ENCODE data around the gene ACTC1.
"Not testable (repeated sequence)": the region's sequence is repeated elsewhere in the genome, so short reads cannot be mapped to it uniquely, and the experiment has no call there.

Gene ACTC1

GRCh38 chr15:34795267-34796081 is at the start of gene ACTC1:
TSS of gene ACTC1 (minus strand) at chr15:34795549. CDS start at chr15:34794808, 741 bp downstream.
- DNase-seq, result no peak

DNA sequence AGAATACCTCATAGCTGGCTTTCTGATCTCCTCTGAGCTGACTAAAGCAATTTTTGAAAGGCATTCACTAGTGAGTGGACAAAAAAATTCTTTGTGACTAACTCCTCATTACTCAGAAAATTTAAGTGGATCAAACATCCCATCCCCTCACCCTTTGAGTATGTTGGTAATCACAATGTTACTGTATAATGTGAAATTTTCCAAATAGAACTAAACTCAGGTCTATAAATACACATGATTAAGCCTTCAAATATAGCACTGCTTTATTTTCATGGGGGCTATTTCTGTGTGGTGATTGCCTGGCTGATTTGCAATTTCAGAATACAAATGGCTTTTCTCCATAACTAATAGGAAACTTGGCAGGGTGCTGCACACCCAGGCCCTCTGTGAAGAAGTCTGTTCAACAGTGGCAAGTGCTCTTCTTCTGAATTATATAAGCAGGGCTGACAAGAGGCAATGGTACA is 45.9 kb upstream of the ACTC1 start:
- DNase-seq, result no peak

GRCh38 chr15:34838282-34838681 is 42.9 kb upstream of the ACTC1 start:
- no peak for DNase-seq

DNA sequence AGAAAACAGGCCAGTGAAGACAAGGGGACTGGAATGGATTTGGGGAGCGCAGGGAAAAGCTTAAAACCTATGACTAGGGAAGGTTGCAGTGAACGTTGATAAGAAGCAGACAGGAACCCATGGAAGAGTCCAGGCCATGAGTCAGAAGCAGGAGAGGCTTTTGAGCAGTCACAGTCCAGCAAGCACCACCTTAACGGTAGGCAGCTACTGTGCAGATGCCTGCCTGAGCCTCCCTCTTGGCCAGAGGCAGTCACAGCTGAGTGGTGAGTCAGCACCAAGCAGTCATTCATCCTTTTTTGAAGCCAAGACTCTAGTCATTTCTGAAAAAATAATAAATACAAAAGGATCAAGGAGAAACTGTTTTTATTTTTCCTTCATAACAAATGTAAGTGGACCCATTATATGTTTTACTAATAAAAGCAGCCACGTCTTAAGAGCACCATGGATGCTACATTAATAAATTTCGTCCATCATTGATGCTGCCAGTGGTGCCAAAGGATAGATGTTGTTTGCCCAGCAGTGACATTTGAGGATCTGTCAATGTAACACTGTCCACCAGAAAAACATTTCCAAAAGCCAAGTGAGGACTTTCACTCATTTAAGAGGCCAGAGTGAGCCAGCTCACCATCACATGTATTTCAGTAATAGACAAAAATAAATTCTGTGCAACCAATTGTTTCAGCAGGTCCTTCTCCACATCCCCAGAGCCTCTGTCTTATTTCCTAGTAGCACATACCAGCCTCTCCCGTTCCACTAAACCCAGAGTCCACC is 42.1 kb upstream of the ACTC1 start:
- no peak for DNase-seq

DNA sequence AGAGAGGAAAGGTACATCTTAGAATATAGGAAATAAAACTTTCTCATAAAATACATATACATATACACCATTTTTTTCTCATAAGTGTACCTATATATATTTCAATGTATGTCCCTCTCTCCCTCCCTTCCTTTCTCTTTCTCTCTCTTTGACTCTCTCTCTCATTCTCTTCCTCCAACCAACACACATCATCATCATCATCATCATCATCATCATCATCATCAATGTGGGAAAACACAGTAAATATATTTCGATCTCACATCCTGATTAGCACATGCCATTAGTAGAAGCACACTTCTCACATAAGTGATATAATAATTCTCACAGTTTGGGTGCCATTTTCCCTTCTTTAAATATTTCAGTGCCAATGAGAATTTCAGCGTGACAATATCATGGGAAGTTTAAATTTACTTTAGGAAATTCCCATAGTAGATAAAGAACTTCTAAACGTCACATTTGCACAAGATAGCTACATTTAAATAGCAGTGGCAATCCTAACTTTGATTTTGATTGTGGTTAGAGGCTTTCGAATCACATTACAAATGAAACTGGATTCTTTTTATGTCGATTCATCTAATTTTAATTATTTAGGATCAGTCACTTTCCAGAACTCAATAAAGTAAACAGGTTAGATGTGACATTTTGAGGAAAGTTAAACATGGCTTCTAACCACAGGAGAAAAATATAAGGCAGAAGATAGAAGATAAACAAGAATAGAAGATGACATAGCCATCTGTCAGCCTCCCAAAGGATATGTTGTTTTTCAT is 33.0 kb upstream of the ACTC1 start:
- no peak for DNase-seq

- no peak for DNase-seq
Measured at GRCh38 chr15:34821831-34822230, 26.5 kb upstream of the ACTC1 start.

DNA sequence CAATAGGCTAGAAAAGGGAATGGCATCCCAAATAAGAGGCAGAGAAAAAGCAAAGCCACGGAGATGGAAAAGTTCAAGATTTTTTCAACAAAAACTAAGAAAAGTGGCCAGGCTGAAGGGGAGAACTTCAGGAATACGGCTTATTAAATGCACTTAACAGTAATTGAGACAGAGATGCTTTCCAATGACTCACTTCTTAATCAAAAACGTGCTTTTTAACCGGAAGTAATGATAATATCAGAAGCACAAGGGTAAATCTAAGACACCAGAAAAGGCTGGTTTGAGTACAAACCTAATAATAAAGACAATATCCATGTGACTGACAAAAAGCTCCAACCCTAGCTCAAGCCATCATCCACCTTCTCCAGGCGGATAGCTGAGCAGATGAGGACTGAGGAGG is 24.8 kb upstream of the ACTC1 start:
- no peak for DNase-seq

DNA sequence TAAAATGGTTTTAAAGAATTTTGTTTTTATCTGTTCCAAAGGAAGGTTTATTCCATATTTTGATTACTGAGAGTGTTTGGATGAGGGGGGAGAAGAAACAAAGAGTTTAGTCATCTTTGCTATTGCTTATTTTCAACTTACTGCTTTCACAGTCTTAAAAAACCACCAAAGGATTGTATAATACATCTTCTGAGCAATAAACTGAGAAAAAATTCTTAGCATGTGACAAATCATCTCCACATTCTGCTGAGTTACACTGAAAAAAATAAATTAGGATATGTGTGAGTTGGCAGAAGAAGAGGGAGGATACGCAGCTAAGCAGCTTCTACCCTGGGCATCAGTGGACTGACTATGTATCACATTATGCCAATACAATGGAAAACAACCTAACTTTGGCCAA is 23.2 kb upstream of the ACTC1 start:
- no peak for DNase-seq

- no peak for DNase-seq
Measured at GRCh38 chr15:34815836-34816235, 20.5 kb upstream of the ACTC1 start.

GRCh38 chr15:34813446-34814190 is 18.3 kb upstream of the ACTC1 start:
- no peak for DNase-seq

DNA sequence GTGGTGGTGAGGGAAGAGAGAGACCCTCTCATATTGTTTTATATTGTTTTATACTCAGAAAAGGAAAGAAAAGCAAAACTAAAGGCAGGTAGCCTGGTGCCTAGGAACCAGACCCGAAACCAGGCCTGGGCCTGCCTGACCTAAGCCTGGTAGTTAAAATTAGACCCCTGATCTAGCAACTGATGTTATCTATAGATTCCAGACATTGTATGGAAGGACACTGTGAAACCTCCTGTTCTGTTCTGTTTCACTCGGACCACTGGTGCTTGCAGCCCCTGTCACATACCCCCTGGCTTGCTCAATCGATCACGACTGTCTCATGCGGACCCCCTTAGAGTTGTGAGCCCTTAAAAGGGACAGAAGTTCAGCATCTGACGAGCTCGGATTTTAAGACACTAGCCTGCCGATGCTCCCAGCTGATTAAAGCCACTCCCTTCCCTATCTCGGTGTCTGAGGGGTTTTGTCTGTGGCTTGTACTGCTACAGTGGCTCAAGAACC is 17.6 kb upstream of the ACTC1 start:
- DNase-seq, result not testable (repeated sequence)

DNA sequence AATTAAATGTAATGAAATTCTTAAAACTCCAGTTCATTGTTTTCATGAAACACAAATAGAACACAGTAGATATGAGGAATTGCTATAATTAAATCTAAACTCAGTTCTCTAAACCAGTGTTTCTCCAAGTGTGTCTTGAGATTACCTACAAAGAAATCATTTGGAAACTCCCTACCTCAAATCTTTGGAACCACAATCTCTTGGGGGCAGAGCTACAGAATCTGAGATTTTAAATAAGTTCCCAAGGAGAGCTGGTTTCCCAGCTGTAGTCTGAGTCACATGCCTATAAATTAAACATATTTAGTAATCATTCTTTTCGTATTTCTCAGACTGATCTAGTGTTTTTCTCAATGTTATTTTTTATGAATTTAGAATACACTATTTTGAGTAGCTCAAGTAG is 17.0 kb upstream of the ACTC1 start:
- no peak for DNase-seq

DNA sequence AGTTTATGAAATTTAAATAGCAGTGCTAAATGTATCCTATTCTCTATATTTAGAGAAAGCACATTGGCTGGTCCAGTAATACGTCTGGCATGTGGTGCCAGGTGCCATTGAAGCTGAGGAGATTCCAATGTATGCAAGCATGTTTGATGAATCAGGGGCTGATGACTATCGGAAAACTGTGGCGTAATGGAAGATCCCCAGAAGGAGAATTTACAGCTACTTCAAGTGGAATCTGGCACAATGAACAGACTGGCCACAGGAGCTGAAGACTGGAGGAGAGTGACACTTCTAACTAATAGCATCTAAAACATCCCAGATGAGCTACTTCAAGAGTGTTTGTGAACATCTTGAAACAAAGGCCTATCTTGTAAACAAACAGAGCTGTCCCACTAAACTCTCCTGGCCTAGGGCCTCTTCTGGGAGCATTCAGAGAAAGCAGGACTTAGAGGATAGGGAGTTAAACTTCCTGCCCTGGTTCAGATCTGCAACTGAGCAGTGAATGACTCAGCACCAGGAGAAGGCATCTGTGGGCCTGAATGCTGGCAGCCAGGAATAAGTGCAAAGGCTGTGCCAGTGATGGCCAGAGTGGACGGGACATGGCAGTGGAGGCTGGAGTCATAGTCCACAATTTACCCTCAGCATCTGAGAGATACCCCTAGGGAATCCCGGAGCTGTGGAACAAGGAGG is 15.2 kb upstream of the ACTC1 start:
- DNase-seq, result no peak

GRCh38 chr15:34809186-34809585 is 13.8 kb upstream of the ACTC1 start:
- DNase-seq, result no peak

GRCh38 chr15:34808016-34808415 is 12.7 kb upstream of the ACTC1 start:
- no peak for DNase-seq

GRCh38 chr15:34807241-34807640 is 11.9 kb upstream of the ACTC1 start:
- DNase-seq, result not testable (repeated sequence)

GRCh38 chr15:34804776-34805175 is 9.4 kb upstream of the ACTC1 start:
- DNase-seq, result no peak

DNA sequence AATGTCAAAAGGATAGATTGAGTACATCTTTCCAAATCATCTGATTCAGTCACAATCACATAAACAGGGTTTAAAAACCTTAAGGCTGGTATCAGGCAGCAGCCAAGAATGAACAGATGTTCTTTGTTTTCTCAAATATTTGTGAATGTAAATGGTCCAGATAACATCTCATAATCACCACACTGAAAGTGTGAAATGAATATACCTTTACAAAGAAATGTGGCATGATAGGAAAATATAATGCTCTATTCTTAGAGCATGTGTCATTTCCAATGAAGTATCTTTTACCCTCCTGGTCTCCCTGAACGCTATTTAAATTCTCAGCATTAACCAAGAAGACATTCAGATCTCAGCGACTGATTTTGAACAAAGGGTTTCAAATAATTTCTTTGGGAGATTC is 8.8 kb upstream of the ACTC1 start:
- DNase-seq, result no peak

DNA sequence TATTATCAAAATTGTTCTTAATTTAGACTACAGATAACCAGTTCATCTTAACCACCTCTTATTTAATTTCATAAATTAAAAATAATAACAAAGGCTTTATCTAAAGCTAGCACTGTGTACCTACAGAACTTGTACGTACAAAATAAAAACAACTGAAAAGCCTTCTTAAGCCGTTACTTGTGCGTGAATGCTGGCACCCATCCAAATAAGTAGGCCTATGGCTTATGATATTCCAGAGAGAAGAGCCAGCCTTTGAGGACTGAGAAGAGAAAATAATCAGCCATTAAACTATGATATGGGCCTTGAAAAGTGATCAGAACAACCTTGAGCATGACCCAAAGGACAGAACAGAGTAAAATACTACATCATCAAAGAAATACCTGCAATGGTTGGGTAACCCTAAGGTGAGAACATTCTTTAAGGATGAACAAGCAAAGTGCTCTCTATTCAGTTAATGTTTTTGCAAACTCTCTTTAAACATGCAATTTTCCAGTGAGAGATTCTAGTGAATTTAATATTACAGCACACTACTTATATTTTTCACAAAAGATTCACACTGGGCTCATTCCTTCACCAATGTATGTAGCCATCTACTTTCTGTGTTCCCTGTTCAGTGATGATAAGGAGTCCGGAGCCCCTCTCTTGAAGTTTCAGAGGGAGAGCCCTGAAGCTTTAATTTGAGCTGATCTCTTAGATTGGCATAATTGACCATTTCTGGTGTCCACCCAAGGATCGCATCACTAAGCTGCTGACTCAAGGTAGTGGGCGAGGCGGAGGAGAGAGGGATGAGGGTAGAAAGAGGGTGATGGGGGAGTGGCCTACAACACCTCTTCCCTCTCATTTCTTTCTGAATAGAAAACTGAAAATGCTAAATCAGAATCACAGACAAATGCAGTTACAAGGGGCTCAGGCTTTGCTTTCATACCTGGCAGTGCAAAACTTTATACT is 7.7 kb upstream of the ACTC1 start:
- no peak for DNase-seq

DNA sequence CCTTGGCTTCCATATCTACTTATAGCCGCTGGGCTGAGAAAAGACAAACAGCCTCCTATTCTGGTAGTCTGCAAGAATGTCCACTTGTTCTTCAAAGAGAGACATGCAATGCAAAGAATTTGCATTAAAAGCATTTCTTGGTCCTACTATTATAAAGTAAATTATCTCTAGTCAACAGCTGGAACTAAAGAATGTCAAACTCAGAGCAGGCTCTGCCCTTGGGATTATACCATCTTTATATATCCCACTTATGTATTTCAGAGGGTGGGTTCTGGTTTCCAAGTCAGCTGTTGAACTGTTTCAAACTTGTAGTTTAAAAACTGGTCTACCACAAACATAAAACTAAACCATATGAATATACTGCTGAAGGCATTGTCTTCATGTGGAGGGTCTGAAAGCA is 7.0 kb upstream of the ACTC1 start:
- no peak for DNase-seq

All from CD4-positive, alpha-beta T cell treated with Interleukin-17A for 4 hours (primary cell).